8988T (cell line): ENCODE results near the gene GLRX.
"Not testable (repeated sequence)": the region's sequence is repeated elsewhere in the genome, so short reads cannot be mapped to it uniquely, and the experiment has no call there.

Source experiments
- DNase-seq: peaks from one replicate; pipeline ENCODE4 v3.0.0; 2011

Gene GLRX

GRCh38 chr5:95851141-95851540 lies 28.6 kb upstream of the GLRX start:
- not testable (repeated sequence) for DNase-seq

DNA sequence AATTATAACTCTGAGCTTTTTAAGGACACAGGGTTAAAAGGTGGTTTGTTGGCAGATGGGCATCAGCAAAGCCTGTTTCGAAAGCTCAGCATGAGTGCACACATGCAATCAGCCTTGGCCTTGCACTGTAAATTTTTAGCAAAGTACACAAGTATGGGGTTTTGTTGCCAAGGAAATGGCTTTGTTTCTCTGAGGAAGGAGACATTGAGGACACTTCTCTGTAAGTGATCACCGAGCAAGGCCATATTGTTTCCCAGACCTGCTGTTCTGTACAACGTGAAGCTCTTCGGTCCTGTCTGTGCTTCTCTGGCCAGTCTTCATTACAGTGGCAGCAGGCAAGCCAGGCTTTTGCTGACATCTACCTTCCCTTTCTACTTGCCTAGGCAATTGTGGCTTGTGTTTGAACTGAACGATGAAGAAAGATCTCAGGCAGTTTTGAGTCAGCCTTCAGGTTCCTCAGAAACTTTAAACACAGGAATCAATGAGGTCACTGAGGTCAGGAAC lies 27.9 kb upstream of the GLRX start:
- no peak for DNase-seq

DNA sequence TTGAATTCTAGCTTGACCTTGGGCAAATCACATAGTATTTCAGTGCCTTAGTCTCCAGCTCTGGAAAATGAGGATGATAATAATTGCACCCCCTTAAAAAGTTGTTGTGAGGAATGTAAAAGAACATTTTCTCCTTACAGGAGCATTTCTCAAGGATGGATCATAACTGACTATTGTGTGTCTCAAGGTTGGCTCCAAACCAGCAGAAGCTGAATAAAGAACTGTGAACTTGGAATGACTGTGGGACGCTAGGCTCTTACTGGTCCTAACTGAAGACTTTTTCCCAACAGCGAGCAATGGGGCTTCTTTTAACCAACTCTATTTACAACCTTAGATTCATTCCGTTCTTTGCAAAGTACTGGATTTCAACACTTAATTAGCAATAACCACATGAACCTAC lies 26.2 kb upstream of the GLRX start:
- no peak for DNase-seq

- DNase-seq: no peak
These were observed 24.7 kb upstream of the GLRX start for GRCh38 chr5:95847261-95847592.

DNA sequence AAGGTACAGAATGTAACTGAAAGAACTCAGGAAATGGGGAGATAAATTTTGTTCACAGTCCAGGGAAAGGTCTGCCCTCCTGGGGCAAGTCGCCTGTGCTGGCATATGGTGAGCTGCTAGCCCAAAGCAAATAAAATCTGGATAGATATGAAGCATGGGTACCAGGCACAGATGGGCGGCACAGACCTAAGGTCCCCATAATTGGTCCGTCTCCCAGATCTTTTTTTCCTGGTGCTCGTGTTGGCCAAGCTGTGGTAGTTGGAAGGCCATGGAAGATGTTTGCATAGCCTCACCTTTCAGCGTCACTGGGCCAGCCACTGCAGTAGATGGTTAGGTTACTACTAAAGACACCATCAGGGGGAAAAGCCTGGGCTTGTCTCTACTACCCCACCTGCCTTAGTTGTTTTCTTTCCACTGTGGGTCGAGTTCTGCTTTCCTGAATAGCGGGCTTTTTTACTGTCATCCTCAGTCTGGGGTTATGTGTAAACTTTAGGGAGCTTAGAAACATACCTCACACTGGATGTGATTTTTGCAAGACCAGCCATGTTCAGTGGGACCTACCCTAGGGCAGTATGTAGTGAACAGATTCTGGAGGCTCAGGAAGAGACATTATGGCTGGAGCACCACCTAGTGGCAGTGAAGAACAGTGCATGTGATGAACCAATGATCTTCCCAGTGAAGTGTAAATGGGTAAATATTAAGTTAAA lies 24.2 kb upstream of the GLRX start:
- DNase-seq: peak; percentile 68

DNA sequence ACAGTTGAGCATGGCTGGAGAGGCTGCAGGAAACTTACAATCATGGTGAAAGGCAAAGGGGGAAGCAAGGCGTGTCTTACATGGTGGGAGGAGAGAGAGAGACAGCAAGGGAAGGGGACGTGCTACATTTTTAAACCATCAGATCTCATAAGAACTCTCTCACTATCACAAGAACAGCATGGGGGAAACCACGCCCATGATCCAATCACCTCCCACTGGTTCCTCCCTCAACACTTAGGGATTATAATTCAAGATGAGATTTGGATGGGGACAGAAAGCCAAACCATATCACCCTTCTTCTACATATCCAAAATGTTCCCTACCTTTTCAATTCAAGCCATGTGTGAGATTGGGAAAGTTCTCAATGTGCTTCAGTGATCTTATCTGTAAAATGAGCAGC lies 22.9 kb upstream of the GLRX start:
- DNase-seq: no peak

- DNase-seq: no peak
These were observed 21.3 kb upstream of the GLRX start for GRCh38 chr5:95843733-95844223.

GRCh38 chr5:95842854-95843544 lies 20.5 kb upstream of the GLRX start:
- peak; percentile 55 for DNase-seq

- DNase-seq: no peak
These were observed 19.6 kb upstream of the GLRX start for GRCh38 chr5:95841914-95842812.

DNA sequence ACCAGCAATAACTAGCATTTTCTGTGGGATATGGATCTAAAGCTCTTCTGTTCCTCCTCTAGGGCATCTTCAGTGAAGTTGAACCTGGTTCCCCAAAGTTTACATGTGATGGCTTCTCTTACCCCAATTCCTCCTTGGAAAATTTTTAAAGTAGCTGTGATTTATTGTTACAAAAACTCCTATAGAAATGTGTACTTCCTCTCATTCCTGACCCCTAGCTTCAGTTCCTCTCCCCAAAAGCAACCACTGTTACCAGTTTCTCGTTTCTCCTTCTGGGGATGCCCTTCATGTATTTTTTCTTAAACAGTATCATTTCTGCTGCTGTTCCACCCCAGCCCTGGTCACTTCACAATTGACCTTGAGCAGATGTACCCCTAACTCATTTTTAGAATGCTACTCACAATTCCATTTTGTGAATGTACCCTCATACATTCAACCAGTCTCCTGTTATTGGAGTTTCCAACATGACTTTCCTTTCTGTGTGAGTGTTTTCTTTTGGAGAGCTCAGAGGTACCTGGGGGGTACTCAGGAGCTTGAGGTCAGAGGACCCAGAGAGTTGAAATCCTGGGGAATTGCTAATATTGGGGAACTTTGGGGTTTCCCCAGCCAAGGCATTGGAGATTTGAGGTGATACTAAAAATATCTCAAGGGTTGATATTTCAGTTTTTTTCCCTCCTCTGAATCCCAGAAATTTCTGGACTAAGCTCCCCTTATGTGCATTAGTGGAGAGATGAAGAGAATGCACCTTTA lies 18.6 kb upstream of the GLRX start:
- no peak for DNase-seq

- DNase-seq: no peak
These were observed 17.1 kb upstream of the GLRX start for GRCh38 chr5:95839658-95840057.

DNA sequence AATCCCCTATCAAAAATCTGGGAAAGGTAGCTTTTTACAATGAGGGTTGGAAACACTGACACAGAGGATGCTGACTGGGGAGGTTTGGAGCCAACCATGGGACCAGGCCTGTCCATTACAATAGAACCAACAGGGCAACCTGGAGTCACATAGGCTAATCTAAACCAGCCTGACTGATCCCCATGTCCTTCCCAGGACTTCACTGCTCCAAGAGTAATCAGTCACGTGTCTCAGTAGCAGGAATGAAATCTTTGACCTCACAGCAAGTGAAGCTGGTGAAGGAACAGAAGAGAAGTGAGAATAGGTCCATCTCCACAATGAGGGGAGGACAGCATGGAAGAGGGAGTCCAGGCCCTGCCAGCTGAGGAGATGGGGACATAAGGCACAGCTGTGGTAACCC lies 16.0 kb upstream of the GLRX start:
- DNase-seq: no peak

DNA sequence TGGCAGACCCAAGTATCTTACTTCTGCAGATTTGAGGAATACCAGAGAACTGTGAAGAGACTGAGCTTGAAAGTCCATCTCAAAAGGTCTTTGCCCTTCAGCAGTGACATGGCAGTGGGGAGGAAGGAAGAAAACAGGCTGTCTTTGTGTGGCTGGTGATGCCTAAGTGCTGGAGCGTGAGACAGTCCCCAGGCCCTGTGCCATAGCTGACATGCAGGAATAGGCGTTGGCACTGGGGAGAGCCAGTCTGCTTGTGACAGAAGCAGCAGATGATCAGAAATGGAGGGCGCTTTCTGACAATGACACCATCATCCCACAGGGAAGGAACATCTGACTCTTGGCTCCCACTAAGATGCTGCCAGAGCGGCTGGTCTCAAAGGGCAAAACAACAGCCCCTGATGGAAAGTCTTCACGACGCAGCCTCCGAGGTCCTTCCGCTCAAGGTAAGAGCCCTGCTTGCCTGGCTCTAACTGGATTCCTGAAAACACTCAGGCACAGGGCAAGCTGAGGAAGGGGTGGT lies 15.5 kb upstream of the GLRX start:
- no peak for DNase-seq

DNA sequence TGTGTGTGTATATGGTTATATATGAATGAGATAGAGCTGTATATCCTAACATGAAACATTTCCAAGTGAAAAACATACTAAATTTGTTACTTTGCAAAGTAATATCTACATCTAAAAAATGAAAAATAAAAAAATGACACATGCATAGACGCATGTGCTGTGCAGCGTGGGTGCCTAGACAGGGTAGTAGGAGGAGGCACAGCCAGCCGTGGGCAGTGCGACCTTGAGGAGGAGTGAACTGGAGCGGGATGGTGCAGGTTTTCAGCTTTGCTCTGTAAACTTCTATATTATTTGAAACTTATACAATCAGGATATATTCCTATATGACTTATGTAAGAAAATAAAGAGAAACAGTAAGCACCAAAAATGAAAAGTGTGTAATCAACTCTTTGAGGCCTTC lies 15.0 kb upstream of the GLRX start:
- DNase-seq: no peak

DNA sequence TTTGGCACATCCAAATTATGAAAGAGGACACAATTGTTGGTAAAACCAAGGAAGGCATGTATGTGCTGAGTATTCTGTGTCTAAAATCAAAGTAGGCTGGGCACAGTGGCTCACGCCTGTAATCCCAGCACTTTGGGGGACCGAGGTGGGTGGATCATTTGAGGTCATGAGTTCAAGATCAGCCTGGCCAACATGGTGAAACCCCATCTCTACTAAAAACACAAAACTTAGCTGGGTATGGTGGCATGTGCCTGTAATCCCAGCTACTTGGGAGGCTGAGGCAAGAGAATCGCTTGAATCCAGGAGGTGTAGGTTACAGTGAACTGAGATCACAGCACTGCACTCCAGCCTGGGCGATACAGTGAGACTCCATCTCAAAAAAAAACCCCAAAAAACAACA lies 14.4 kb upstream of the GLRX start:
- not testable (repeated sequence) for DNase-seq

GRCh38 chr5:95836544-95836943 lies 14.0 kb upstream of the GLRX start:
- no peak for DNase-seq

DNA sequence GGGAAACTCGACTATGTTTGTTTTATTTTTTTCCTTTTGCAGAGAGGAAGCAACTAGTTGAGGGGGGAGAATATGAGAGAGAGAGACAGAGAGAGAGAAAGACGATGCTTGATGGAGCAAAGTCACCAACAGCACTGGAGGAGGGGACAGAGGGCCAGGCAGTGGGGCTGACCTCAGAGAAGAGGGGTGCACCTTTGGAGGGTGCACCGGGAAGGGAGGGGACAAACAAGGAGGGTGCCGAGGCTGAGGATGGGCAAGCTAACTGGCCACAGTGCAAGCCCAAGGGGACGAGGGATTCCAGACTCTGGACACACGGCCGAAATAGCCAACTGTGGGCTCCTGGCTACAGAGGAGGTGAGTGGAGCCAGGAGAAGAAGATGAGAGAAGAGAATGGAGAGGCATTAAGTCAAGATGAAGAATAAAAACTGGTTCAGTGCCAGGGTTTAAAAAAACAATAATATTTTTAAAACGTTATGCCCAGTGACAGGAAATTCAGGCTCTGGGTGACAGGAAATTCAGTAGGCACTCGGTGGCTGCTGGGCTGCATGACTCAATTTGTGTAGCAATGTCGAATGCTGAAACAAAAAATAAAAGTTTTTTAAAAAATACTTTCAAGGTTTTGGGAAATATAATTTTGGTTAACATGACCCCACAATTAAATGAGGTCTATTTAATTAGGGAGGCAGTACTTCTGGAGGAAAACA lies 13.3 kb upstream of the GLRX start:
- DNase-seq: no peak

- DNase-seq: no peak
These were observed 10.1 kb upstream of the GLRX start for GRCh38 chr5:95832664-95833063.

DNA sequence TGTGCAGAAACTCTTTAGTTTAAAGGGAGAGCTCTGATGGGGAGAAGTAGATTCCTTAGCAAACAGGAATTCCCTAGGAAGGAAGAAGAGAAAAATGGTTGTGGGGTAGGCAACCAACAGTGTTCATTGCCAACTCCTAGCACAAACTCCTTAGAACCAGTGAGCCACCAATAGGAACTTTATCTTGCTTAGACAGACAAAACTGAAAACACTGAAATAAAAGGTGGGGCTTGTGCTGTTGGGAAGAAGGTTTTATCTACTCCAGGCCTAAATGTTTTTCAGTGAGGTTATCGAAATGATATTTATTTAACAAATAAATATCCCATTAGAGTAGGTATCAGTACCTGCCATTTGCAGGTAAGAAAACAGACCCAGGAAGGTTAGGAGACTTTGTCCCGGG lies 7.7 kb upstream of the GLRX start:
- DNase-seq: no peak

DNA sequence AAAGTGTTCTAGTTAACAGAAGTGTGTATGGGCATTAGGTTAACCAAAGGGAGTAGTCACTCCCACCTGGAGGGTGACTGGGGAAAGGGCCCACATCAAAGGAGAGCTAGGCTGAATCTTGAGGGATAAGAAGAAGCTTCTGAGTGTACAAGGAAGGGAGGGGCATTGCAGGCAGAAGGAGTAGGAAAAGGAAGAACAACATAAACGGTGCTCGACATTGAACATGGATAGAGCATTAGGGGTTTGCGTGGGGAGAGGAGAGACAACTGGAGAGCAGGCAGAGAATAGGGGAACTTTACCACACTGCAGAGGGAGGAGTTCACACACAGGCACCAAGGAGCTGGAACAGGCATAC lies 5.3 kb upstream of the GLRX start:
- DNase-seq: no peak

- DNase-seq: no peak
These were observed 4.7 kb upstream of the GLRX start for GRCh38 chr5:95826949-95827891.
